HG03103 (cell line): ENCODE measurements around the gene CTBP2.
"Not testable (repeated sequence)": the region's sequence is repeated elsewhere in the genome, so short reads cannot be mapped to it uniquely, and the experiment has no call there.

Source experiments
- ATAC-seq: cut with Tn5 transposase; IDR thresholded peaks from one replicate; pipeline ENCODE4 v1.9.1; 2021; ENCODE audit warnings: low read depth; ENCODE audit not compliant: unreplicated experiment

The CTBP2 gene

DNA sequence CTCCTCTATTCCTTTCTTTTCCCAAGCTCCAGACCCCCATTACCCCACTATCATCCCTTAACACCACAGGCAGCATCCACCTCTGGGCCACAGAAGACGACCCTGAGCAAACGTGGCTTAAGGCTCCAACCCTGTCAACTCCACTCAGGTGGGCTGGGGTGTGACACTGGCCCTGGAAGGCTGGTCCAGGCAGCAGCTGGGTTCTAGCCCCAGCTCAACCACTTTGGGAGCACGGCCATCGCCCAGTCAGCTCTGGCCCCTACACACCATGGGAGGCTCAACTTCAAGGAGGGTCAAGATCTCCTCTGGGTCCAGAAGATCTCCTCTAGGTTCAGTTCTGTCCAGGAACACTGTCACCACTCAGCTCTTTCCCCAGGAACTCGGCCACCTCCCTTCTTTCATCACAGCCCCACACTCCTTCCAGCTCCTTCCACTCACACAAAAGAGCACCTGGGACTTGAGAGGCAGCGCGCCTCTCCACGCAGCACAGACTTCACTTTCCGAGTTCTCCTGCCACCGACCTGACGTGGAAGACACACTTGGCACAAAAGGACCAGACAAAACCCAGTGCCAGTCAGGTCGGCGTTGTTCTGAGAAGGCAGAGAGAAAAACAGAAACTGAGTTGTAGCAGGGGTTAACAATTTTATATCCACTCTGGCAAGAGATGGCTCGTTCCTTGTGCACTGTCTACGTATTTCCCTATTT, 84.1 kb downstream of the CTBP2 start:
- ATAC-seq: no peak

DNA sequence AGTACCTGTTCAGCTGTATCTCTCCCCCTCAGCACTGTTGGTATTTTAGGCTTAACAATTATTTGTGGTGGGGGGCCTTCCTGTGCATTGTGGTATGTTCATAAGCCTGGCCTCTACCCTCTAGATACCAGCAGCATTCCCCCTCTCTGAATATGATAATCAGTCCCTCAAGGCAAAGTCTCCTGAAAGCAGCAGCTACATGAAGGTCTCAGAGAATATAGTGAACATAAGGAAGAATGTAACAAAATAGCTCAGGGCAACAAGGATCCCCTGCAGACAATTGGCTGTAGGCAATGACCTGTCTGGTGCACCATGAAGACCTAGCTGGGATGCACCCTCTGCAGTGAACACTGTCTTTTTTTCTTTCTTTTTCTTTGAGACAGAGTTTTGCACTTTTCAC, 86.4 kb downstream of the CTBP2 start:
- no peak for ATAC-seq

DNA sequence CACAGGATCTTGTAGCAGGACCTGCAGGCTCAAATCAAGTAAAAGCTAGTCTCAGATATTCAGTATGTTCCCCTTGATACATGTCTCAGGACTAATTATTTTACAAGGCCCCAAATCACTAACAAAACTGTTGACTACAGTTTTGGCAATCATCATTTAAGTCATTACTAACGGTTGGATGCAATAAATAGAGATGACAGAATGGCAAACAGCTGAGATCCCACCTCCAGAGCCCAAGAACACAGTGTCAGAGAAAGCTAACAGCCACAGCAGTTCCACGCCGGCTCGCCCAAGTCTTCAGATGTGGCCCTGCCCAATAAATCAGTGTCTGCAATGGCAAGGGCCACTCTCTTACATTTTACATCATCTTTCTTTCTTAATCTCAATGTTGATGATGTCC, 87.6 kb downstream of the CTBP2 start:
- ATAC-seq: no peak

DNA sequence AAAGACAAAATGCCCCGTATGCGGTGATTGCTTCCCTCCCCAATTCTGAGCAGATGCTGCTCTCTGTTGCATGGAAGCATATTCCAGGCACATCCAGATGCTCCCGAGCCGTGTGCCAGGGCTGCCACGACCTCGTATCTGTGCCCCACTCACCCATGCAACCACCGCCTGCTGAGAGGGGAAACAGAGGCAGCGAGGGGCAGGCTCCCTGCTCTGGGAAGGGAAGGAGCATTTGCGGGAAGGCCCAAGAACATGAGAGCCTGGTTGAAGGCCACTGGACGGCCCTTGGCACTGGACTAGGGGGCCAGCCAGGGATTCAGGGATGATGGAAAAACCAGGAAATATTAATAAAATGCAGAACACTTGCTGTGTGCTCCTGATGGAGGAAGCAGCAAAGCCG, 89.4 kb downstream of the CTBP2 start:
- no peak for ATAC-seq

DNA sequence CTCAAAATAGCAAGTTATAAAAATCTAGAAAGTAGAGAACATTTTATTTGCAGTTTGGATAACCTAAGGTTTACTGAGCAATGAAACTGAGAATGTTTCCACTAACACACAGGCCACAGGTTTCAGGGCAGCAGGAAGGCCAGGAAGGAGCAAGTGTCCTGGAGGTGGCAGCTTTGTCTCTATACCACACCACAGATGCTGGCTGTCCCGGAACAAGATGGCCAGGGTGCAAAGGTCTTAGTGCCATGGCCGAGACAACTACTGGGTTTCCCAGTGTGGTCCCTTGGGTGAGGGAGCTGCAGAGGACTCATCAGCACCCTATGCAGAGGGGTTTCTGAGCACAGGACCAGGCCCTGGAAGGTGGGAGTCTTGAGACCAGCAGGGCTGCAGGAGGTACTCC, 92.0 kb downstream of the CTBP2 start:
- ATAC-seq: no peak

DNA sequence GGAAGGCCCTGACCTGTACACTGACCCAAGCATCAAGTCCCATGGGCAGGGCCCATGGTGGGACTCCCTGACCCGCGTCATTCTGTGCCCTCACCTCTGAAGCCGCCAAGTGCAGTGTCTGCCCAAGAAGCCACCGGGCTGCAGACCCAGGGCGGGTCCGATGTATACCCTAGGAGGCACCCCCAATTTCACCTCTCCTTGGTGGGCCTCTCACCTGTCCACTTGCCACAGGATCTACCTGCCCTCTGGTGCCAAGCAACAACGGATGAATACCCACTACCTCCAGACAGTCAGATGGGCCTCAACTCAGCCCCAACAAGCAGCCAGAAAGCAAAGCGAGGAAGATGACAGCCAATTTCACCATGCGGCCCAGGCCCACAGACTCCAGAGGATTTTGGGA, 92.6 kb downstream of the CTBP2 start:
- ATAC-seq: no peak

DNA sequence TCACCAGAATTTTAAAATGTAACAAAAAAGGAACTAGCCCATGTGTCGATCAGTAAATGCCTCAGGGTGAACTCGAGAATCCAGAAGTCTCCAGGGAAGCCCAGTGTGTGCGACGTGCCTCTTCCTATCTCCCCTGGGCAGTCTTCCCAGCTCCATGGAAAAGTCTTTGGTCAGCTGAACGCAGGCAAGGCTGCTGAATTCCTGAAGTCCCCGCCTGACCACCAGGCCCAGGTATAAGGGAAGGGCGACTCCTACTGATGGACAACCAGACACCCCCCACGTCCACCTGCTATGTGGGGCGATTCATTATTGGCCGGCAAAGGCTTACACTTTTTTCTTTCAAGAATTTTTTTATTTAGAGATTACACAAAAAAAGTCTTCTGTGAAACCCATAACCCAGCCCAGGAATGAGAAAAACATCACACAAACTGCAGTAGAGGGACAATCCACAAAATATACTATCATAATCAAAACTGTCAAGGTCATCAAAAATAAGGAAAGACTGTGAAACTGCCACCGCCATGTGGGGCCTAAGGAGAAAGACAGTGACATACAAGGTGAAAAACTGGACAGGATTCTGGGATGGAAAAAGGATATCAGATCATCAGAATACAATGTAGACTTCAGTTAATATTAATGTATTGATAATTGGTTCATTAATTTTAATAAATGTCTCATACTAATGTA, 93.5 kb downstream of the CTBP2 start:
- ATAC-seq: no peak

DNA sequence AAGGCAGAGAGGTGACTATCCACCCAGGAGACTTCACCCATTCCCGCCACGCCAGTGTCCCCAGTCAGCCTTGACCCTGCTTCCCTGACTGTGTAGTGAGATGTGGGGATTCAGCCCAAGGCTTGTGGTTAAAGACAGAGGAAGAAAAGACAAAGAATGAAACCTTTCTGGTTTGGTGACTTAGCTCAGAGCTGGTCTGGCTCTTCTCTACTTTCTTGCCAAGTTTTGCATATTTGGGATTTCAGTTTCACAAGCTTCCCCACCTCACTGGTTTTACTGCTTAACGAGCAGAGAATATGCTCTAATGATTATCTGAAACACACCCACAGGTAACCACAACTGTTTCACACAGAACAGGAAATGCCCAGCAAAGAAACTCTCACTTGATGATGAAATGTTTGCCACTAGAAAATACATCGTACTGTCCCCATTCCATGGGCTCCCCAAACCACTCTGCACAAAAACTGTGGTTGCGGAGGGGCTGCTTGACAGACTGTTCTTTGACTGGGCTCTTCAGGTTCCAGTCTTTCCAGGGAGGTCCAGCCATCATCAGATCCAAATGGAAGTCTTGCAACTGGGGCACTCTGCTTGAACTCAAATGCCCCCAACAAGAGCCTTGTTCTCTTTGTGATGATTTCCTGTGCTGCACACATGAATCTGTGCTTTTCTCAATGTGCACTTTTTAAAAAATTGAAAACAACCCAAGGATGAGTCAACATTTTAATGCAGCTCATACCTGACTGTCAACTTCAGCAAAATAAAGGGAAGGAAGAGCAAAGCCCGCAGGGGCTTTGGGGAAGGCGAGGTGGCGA, 95.5 kb downstream of the CTBP2 start:
- peak; percentile 79 for ATAC-seq

DNA sequence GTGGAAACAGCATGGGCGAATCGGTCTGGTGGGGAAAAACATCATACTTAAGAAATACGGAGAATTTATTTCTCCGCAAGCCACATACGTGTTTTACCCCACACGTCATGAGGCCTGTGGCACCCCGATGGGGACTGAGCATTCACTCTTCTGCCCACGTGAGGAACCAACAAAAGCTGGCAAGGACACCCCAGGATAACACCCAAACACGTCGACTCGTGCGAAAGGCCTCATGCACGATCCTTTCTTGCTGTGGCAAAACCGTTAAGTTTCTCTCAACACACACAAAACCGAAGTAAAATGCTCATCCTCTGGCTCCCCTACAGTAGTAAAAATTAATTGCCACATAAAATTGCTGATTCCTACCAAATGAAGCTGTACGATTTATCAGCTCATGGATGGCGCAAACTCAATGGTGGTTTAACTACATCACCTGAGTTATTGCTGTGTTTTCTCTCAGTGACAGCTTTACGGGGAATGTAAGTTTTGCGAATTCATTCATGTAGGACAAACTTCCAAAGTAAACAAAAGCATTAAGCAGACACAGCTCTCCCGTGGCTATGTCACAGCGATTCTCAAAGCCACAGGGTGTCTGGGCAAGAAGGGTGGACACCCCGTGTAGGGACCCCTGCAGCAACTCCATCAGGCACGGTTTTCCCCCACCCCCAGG, 97.0 kb downstream of the CTBP2 start:
- no peak for ATAC-seq

DNA sequence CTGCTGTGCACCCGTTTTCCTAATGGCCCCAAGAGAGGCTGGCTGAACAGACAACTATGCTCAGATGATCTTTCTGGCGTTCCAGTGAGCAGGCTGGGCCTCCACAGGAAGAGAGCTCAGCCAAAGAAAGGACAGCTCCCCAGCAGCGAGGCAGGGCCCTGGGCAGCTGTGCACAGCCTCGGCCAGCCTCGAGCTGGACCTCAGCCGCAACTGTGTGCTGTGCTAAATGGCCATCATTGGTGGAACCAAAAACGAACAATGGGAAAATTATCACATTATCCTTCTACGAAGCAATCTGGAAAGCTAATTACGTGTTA, 97.5 kb downstream of the CTBP2 start:
- no peak for ATAC-seq

DNA sequence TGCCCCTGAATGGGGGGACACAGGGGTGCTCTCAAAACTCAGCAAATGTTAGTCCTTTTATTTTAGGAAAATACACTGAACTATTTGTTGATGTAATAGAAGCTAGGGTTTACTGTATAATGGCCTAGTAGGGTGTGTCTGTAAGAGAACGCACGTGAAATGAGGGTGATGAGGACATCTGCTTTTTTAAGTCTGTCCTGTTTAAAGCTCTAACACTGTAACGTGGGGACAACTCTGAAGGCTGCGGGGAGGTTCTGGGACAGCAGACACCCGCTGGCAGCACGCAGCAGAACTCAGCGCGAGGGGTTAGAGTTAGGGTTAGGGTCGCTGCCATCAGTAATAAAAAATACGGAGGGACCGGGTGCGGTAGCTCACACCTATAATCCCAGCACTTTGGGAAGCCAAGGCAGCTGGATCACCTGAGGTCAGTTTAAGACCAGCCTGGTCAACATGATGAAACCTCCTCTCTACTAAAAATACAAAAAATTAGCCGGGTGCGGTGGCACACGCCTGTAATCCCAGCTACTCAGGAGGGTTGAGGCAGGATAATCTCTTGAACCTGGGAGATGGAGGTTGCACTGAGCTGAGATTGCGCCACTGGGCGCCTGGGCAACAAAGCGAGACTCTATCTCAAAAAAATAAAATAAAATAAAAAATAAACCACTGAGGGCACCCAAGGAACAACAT, 98.0 kb downstream of the CTBP2 start:
- no peak for ATAC-seq

DNA sequence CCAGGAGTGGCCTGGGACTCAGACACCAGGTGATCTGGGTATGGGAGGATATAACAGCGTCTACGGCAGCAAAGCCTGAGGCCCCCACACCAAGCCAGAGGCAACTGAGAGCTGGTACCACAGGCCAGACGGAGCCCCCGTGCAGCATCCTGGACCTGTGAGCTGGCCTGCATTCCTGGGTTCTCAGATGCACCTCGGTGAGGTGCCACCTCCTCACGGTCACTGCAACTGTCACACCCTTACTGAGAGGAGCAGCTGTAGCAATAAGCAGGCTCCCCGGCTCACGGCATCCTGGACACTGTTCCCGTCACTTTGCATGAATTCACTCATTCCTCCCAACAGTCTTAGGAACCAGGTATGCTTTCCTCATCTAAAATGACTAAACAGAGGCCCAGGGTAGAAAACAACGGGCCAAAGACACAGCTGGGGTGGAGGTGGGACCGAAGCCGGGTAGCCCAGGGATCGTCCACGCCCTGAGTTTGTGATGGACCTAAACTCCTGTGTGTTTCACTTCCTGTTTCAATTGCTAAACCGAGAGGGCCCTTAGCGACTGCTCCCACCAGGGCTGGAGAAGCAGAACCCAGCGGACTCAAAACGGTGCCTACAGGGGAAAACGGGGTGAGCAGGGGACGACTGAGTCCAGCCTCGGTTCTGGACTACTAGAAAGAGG, 98.7 kb downstream of the CTBP2 start:
- ATAC-seq: peak; percentile 45

DNA sequence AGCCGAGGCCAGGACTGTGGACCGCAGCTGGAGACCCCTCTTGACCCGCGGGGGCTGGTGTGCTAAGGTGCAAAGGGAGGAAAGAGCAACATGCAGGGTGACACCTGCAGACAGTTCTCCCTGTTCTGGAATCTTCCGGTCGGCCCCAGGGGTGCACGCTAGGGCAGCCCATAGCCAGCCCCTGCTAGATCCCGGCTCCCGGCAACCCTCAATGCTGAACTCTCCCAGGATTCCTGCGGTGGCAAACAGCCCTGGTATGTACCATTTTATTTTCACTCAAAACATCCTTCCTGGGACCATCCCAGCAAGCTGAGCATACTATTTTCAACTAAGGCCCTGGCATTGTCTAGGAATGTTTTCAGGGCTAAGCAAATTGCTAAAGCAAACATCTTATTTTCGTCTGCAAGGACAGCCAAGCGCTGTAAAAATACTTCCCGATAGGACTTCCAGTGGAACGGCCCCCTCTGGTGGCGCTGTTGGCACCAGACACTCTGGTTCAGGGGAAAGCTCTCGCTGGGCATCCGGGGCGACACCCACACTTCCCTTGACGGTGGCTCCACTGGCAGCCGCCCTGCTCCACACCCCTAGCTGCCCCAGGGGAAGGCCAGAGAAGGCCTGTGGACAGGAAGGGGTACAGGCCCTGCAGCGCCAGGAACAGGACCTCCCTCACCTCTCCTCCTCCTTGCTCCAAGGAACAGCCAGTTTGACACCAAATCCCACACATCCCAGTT, 99.4 kb downstream of the CTBP2 start:
- ATAC-seq: no peak

DNA sequence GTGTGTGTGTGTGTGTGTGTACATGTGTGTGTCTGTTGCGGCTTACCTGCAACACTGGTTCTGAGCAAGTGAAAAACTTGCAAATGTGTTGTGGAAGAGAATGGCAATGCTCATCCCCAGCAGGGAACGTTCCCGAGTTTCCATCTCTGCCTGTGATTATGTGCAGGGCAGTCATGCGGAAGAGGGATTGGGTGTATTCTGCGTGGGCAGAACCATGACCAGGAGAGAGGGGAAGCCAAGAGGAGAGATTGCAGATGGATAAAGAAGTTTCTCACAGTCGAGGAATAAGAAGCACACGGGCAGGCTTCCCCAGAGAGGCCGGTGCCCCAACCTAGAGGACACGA, 99.9 kb downstream of the CTBP2 start:
- ATAC-seq: no peak

DNA sequence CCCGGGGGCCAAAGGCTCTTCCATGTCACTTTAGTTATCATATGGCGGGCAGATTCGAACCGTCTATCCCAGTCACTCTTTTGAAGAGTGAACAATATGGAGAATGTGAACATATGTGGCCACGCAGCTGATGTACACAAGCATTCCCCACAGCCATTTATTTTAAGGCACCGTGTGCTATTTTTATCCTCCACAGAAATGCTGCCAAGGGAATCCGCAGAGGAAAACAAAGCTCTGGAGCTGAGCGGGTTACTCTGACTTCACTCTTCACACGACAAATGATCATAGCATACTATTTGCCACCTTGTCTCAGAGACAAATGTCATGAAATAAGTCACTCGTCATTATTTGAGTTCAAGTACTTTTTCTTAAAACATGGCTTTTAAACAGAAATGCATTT, 100.3 kb downstream of the CTBP2 start:
- no peak for ATAC-seq

DNA sequence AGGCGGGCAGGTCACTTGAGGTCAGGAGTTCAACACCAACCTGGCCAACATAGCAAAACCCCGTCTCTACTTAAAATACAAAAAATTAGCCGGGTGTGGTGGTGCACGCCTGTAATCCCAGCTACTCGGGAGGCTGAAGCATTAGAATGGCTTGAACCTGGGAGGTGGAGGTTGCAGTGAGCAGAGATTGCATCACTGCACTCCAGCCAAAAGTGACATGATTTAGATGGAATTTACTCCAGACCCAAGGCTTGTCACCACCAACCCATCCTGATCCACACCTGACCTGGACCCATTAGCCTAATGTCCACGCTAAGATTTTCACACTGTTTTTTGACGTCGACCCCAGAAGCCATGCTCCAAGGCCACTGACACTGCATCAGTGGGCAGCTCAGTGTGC, 101.0 kb downstream of the CTBP2 start:
- not testable (repeated sequence) for ATAC-seq

DNA sequence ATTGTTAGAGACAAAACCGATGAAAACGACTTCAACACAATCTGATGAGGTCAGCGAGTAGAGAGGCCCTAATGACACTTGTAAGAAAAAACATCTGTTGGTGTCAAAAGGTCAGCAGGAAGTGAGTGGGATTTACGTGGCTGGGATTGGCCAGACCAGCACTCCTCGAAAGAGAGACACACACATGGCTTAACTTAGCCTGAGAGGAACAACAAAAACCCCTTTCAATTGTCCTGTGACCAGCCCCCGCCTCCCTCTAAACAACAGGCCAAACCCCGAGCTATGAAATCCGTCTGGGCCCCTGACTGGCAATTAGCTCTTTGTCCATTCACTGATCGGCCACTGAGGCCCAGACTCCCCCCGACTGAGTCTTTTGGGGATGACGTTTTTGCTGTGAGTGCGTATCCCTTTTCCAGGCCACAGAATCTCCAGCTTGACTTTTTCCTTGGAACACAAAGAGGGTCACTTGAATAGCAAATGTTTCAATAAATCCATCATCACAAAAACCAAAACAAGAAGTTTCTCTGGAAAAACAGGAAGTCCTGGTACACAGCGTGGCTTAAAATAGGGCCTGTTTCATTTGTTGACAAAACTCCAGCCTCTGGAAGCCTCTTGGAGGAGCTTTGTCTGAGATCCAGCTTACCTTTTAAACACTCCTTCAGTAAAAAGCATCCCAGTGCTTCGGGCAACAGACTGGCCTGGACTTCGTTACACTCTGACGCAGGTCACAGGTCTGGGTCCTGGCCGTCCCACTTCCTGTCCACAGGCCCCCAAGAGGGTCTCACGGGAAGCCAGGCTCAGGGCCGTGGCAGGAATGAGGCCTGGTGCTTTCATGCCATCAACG, 103.0 kb downstream of the CTBP2 start:
- ATAC-seq: no peak
